Stimulated activated CD8-positive, alpha-beta memory T cell treated with anti-CD3 and anti-CD28 coated beads, Interleukin-12 subunit alpha, Interleukin-12 subunit beta, amount 100 ng/mL, for 1 hour (primary cell): ENCODE data around the gene SLC6A11.

Experiments
- DNase-seq: peaks from one replicate; pipeline ENCODE4 v3.0.0-alpha.2; 2020; ENCODE audit warnings: low read depth

SLC6A11 gene

DNA sequence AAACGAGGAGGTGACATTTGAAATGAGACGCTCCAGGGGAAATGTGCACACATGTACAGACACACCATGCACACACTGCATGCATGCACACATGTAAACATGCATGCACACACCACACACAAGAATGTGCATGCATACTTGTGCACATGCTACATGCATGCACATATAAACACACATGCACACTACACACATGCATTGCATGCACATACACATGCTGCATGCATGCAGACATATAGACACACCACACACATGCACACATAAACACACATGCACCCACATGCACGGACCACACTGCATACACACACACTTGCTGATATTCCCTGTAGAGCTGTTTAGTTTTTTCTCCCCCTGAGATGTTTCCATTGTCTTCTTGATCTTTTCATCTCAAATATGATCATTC lies 138.7 kb downstream of the SLC6A11 start:
- DNase-seq: no peak

DNA sequence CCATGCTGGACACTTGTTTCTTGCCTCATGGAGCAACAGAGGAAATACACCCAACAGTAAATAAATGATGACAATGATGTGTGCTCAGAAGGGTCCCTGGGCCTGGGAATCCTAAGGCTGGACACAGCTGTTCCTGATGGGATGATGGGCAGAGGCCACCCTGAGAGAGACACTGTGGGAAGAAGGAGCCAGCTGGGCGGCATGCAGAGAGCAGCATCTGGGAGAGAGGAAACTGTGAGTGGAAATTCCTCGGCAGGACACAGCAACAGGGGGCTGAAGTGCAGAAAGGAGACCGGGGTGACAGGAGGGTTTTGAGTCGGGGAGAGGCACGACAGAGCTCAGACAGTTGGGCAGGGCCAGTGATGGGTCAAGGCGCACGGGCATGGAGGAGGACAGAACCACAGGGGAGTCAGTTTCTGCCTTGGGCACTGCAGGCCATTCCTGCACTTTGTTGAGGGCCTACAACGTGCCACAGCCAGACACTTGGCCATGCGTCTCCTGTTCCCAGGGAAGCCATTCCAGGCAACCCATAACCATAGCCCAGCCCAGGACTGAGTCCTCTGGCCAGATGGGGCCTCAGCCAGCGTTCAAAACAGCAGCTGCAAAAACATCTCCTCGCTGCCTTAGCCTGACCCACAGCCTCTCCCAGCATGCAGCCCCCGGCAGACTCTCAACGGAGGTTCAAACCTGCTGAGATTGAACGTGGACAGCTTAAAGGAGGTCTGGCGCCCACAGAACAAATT lies 139.9 kb downstream of the SLC6A11 start:
- no peak for DNase-seq

- no peak for DNase-seq
These were observed 140.5 kb downstream of the SLC6A11 start for GRCh38 chr3:10956531-10956930.

DNA sequence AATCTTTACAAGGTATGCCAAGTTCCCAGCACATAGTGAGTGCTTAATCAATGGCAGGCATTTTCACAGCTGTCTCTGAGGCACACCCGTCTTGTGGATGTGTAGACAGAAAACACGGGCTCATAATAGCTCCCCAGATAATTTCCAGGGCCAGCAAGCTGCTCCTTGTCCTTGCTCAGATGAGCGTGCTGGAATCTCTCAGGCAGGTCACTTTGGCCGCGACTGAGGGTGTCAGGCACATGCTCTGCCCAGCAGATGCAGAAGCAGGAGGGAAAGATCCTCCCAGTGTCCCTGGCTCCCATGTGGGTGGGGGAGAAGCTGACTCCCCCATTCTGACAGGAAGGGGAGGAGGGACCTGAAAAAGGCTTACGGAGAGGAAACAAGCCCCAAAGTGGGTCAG lies 141.0 kb downstream of the SLC6A11 start:
- no peak for DNase-seq

DNA sequence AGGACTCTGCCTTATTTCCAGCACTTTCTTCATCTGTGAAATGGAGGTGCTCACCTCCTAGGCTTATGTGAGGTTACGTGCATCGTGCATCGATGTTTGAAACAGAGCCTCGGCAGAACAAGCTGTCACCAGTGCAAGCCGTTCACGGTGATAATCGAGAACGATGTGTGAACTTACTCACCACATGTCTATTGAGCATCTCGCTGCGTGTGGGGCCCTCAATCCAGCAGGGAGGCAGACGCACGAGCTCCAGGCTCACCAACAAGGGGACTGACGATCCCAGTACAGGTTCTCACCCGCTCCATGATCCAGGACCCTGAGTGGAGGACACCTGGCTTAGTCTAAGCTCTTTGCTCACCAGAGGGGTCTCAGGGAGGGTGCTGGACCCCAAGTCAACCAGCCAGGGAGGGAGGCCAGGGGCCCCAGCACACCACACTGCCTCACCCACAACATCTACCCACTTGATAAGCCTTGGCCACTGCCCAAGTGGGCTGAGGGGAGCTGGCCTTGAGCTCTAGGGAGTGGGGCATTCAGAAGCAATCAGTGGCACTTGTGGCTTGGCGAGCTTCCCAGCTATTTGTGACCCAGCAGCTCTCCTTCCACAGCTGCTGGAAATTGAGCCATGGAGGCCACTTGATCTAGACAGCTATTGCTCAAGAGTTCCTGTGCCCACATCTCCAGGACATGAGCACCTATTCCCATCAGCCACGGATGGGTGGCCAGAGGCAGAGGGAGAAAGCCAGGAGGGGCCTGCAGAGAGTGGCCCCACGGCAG lies 142.1 kb downstream of the SLC6A11 start:
- no peak for DNase-seq

DNA sequence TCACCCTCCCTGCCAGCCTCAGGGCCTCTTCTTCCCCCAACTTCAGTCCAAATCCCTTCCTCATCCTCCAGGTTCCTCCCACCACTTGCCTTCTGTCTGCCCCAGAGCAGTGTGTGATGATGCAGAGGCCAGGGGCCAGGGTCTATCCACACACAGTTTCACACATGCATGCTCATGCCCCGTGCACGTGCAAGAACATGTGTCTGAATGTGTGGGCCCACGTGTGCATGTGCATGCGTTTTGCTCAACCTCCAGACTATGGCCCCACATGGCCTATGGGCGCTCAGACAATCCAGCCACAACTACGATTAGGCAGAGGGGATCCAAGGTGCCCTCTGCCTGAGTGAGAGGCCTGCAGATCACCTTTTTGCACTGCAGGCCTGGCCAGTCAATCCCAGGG lies 144.2 kb downstream of the SLC6A11 start:
- DNase-seq: no peak

DNA sequence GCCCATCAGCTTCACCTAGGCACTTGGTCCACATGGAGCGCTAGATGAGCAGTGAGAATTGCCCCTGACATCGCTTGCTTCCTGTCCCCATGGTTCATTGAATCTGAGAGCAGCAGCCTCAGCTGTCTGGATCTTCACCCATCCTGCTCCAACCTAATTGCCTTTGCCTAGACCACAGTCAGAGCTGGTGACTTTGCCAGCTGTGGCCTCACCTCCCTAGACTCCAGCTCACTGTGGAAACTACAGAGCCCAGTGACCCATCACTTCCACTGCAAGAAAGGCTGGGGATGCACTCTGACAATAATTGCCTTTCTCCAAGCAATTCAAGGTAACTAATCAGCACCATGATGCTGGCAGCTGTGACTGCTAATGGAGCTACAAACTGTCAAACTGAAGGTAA lies 145.9 kb downstream of the SLC6A11 start:
- DNase-seq: no peak

DNA sequence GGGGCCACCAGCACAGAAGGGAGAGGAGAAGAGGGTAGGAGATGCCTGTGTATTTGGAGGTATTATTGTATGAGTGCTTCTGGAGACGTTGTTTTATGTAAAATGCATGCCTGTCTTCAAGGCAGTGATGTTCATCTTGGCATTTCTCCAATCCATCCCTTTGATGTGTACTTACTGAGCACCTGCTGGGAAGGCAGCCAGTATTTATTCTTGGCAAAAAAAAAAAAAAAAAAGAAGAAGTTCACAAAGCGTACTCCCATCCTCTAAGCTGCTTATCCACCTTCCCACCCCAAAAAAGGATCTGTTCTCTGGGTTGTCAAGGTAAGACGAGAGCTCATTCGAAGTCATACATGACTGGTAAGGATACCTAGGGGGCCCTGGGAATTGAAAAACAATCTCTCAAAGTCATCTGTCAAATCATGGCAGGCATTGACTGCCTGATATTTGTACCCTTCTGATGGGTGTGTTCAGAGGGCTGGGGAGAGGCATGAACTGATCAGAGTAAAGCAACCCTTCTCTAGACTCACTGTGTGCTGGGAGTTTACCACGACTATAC lies 146.5 kb downstream of the SLC6A11 start:
- DNase-seq: no peak

DNA sequence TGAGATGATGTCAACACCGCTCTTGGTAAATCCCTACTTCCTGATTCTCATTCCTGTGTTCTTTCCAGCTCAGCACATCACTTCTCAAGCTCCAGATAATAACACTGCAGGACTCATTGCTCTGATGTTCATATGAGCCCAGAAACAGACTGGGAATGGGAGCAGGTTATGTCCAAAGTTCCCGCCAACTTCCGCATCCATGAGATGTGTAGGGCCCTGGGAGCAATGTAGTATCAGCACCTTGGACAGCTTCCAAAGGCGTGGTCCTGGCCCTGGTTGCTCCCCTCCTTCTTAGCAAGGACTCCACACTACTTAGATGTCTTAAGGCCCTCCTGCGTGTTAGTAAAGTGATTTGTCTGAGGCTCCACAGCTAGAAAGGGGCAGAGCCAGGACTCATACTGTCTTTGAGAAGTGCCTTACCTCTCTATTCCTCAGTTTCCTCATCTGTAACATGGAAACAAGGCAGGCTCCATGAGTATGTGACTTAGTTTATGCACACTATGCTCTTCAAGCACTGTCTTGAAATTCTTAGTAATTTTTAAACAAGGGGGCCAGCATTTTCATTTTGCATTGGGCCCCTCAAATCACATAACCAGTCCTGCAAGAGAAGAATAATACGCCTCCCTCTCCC lies 148.6 kb downstream of the SLC6A11 start:
- no peak for DNase-seq

DNA sequence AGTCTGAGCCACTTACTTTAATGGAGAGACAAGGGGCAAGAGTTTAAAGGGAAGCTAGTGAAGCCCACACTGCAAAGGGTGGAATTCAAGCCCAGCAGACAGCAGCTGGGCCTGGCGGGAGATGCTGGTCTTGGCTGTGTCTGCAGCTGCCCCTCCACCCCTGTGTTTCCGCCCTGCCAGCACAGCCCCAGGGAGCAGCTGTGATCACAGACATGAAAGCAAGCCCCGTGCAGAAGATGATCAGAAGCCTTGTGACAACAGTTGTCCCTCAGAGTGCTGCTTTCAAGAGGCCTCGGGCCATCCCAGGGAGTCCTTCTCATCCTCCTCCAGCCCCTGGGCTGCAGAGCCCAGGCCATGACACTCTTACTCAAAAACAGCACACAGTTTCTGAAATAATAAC lies 152.4 kb downstream of the SLC6A11 start:
- no peak for DNase-seq

GRCh38 chr3:10970306-10970960 lies 154.4 kb downstream of the SLC6A11 start:
- DNase-seq: no peak

GRCh38 chr3:10972072-10972782 lies 156.2 kb downstream of the SLC6A11 start:
- no peak for DNase-seq

DNA sequence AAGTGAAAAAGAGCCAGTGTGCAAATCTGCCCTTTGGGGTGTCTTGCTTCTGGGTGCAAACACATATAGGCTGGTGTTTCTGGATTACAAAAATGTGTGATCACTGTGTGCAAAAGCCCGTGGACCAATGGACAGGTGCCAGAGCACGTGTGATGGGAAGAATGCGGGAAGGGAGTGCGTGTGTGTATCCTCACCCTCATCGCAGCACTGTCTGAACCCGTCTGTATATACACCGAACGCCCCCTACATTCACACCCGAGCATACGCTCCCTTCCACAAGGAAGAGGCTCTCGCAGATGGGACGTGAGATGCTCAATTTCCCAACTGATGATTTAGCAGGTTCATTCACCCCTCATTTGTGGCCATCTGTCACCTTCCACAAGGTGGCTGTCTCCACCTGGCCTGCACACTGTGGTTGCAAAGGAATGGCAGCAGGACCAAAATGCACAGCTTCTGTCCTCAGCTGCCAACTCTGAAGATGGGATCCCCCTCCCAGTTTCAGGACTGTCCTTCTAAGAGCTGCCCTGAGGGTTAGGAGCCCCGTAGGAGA lies 157.1 kb downstream of the SLC6A11 start:
- no peak for DNase-seq

- DNase-seq: no peak
These were observed 158.1 kb downstream of the SLC6A11 start for GRCh38 chr3:10974131-10974530.

DNA sequence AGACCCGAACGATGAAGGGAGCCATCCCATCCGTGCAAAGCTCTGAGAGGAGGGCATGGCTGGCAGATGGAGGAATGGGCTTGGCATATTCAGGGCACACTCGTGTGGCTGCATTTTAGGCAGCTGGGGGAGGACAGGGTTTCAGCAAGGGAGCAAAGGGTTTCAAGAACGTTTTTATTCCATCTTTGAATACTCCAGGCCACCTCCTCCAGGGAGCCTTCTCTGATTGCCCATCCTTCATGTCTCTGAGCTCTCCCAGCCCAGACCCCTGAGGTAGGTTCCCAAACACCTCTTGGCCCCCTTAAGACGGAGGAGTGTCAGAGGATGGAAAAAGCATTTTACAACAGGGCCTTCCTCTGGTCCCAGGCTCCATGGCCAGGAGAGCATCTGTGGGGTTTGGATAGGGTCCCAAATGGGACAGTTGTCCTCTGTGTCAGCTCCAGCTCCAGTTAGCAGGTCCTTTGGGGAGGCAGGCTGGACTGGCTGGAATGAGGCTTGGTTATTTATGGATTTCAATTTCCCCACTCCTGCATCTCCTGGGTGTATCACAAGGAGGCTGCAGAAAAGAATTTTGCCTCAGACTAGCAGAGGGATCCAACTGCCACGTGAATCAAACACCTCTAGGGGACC lies 158.8 kb downstream of the SLC6A11 start:
- no peak for DNase-seq

- DNase-seq: no peak
These were observed 159.7 kb downstream of the SLC6A11 start for GRCh38 chr3:10975695-10976234.

- no peak for DNase-seq
These were observed 160.7 kb downstream of the SLC6A11 start for GRCh38 chr3:10976770-10977169.

GRCh38 chr3:10977892-10978510 lies 162.0 kb downstream of the SLC6A11 start:
- no peak for DNase-seq

GRCh38 chr3:10978956-10979355 lies 162.9 kb downstream of the SLC6A11 start:
- DNase-seq: no peak

- no peak for DNase-seq
These were observed 164.3 kb downstream of the SLC6A11 start for GRCh38 chr3:10980312-10980711.
